HCT116 (cell line): Measurements from ENCODE around the gene CASQ1. TPM values are rescaled to one million over a fixed set of nuclear protein-coding genes. Genes with fewer than 3 reads are reported as not detected.

Experiments
- ATAC-seq: fragments of 200-7000 bp; cut with Tn5 transposase; 2 replicates; pipeline ENCODE4 v1.9.1; 2020; ENCODE audit warnings: mild to moderate bottlenecking, moderate library complexity
- BruUV-seq: library from RNA; stranded (reverse); fragments of 400-500 nt; replicated peaks from 2 replicates; lab custom pipeline; 2021; lab: Mats Ljungman, UMichigan
- CTCF ChIA-PET: fragments of 300-600 bp; sonication (Branson Sonifier 250); formaldehyde crosslinking; loops from one replicate; lab custom pipeline; 2021; ENCODE audit warnings: antibody characterized with exemption; lab: Charles Lee
- POLR2A ChIA-PET: fragments of 300-600, 350-600 bp; sonication (Branson Sonifier 250); formaldehyde crosslinking; loops from one replicate; lab custom pipeline; 2021; ENCODE audit warnings: antibody characterized with exemption; lab: Charles Lee
- RAD21 ChIA-PET, 2 experiments: fragments of 300-600 bp; sonication (Branson Sonifier 250); formaldehyde crosslinking; loops; one replicate each; lab custom pipeline; 2023; ENCODE audit warnings: low total read pairs in 2 of 2; ENCODE audit not compliant: uncharacterized antibody in 2 of 2, unreplicated experiment in 2 of 2, low non-redundant PET in 1 of 2; lab: Charles Lee
- DNase-seq: peaks from one replicate; pipeline ENCODE4 v3.0.0-alpha.2; 2010; ENCODE audit warnings: low read depth, low spot score
- H2AFZ ChIP-seq: fragments of 200-600 bp; shearing (Covaris generic), sonication (generic); 2 replicates; pipeline ENCODE4 v1.6.1; 2017; ENCODE audit warnings: low read depth, mixed run types, mixed read lengths, antibody characterized with exemption, low read length; ENCODE audit not compliant: poor library complexity, severe bottlenecking
- H3K27ac ChIP-seq: 2 replicates; pipeline ENCODE4 v1.5.1; 2012; ENCODE audit warnings: low read depth, low read length
- H3K27me3 ChIP-seq: fragments of 200-600 bp; sonication (generic); 2 replicates; pipeline ENCODE4 v1.6.1; 2016; ENCODE audit warnings: mixed run types, low read length, mixed read lengths; ENCODE audit not compliant: insufficient read depth
- H3K36me3 ChIP-seq, 2 experiments: fragments of 200-500 bp in 1 of 2; fragments of 200-600 bp in 1 of 2; sonication (Bioruptor generic) in 1 of 2; sonication (generic) in 1 of 2; 2 replicates each; pipeline versions ENCODE4 v1.5.1 to v1.6.1; 2014 to 2016; ENCODE audit warnings: low read length in 2 of 2, inconsistent platforms in 1 of 2, mixed read lengths in 1 of 2, mixed run types in 1 of 2; ENCODE audit not compliant: insufficient read depth in 2 of 2, control insufficient read depth in 1 of 2
- H3K4me1 ChIP-seq, 2 experiments: fragments of 200-600 bp in 1 of 2; sonication (generic) in 1 of 2; 2 replicates each; pipeline versions ENCODE4 v1.5.1 to v1.6.1; 2012 to 2017; ENCODE audit warnings: low read length in 2 of 2, inconsistent platforms in 1 of 2, mild to moderate bottlenecking in 1 of 2, mixed read lengths in 1 of 2, mixed run types in 1 of 2, moderate library complexity in 1 of 2; ENCODE audit not compliant: insufficient read depth in 2 of 2, control insufficient read depth in 1 of 2
- H3K4me2 ChIP-seq: fragments of 200-600 bp; sonication (generic); 2 replicates; pipeline ENCODE4 v1.6.1; 2017; ENCODE audit warnings: mixed run types, low read length, mixed read lengths
- H3K4me3 ChIP-seq, 2 experiments: fragments of 200-600 bp in 1 of 2; sonication (generic) in 1 of 2; replicated peaks in 1 of 2; 2 replicates each; pipeline ENCODE4 v1.5.1; 2011 to 2016; ENCODE audit warnings: low read length in 2 of 2, control low read depth in 1 of 2, low read depth in 1 of 2, mild to moderate bottlenecking in 1 of 2, mixed read lengths in 1 of 2, mixed run types in 1 of 2
- H3K79me2 ChIP-seq: fragments of 200-600 bp; sonication (generic); 2 replicates; pipeline ENCODE4 v1.6.1; 2017; ENCODE audit warnings: mild to moderate bottlenecking, mixed run types, low read length, moderate library complexity, mixed read lengths; ENCODE audit not compliant: insufficient read depth
- H3K9ac ChIP-seq: fragments of 200-600 bp; sonication (generic); 2 replicates; pipeline ENCODE4 v1.6.1; 2016; ENCODE audit warnings: low read length, mixed read lengths
- H3K9me2 ChIP-seq: fragments of 200-600 bp; sonication (generic), shearing (Covaris generic); 2 replicates; pipeline ENCODE4 v1.6.1; 2017; ENCODE audit warnings: mixed run types, mild to moderate bottlenecking, moderate library complexity; ENCODE audit not compliant: insufficient read depth
- H3K9me3 ChIP-seq, 2 experiments: fragments of 200-500 bp in 1 of 2; fragments of 200-600 bp in 1 of 2; sonication (Bioruptor generic) in 1 of 2; sonication (generic) in 1 of 2; 2 replicates each; pipeline ENCODE4 v1.6.1; 2014 to 2017; ENCODE audit warnings: low read length in 2 of 2, mixed read lengths in 2 of 2, inconsistent platforms in 1 of 2, low read depth in 1 of 2, mild to moderate bottlenecking in 1 of 2, mixed run types in 1 of 2, moderate library complexity in 1 of 2; ENCODE audit not compliant: control insufficient read depth in 1 of 2, insufficient read depth in 1 of 2
- H4K20me1 ChIP-seq: fragments of 200-600 bp; sonication (generic), shearing (Covaris generic); 2 replicates; pipeline ENCODE4 v1.6.1; 2017; ENCODE audit warnings: mixed run types, mild to moderate bottlenecking, moderate library complexity; ENCODE audit not compliant: insufficient read depth
- ELF1 ChIP-seq: IDR thresholded peaks from 2 replicates; pipeline ENCODE4 v1.6.1; 2012; ENCODE audit warnings: low read depth, borderline replicate concordance
- EZH2 ChIP-seq: fragments of 200-600 bp; sonication (generic); IDR thresholded peaks from 2 replicates; pipeline ENCODE4 v1.6.1; 2017; ENCODE audit warnings: antibody characterized with exemption, mixed run types
- FOSL1 ChIP-seq: IDR thresholded peaks from 2 replicates; pipeline ENCODE4 v1.6.1; 2012; ENCODE audit warnings: low read depth
- JUND ChIP-seq: IDR thresholded peaks from 2 replicates; pipeline ENCODE4 v1.6.1; 2012
- RAD21 ChIP-seq: IDR thresholded peaks from 2 replicates; pipeline ENCODE4 v1.6.1; 2012; ENCODE audit warnings: low read depth, mild to moderate bottlenecking
- TCF7L2 ChIP-seq: IDR thresholded peaks from 2 replicates; pipeline ENCODE4 v1.7.0; 2011; ENCODE audit warnings: borderline replicate concordance, inconsistent platforms; ENCODE audit not compliant: insufficient read depth, insufficient read length; ENCODE audit errors: extremely low read depth
- YY1 ChIP-seq: IDR thresholded peaks from 2 replicates; pipeline ENCODE4 v1.6.1; 2011; ENCODE audit warnings: low read length, low read depth, moderate library complexity, mild to moderate bottlenecking; ENCODE audit not compliant: insufficient replicate concordance; ENCODE audit errors: extremely low read depth
- intact Hi-C: fragments of 100-400 bp; cut with micrococcal nuclease; formaldehyde crosslinking; loops from 2 replicates; pipeline ENCODE4 v1.10.0; 2022
- total RNA-seq: library from RNA; stranded (reverse); gene quantifications from one replicate; pipeline ENCODE4 v1.2.1, GENCODE V29; 2021; ENCODE audit not compliant: unreplicated experiment
- TF ChIP-seq, protein P1 (sequence below), 3 experiments: fragments of 200-600 bp in 1 of 3; sonication (generic) in 1 of 3; IDR thresholded peaks in 2 of 3; conservative IDR thresholded peaks in 1 of 3; 2 replicates each; pipeline ENCODE4 v1.5.1; 2012 to 2017; ENCODE audit warnings: low read depth in 2 of 3, low read length in 2 of 3, antibody characterized with exemption in 1 of 3, borderline replicate concordance in 1 of 3, control low read depth in 1 of 3, mild to moderate bottlenecking in 1 of 3, mixed read lengths in 1 of 3, mixed run types in 1 of 3, moderate library complexity in 1 of 3; ENCODE audit not compliant: insufficient read depth in 1 of 3
- TF ChIP-seq, protein P2 (sequence below): IDR thresholded peaks from 2 replicates; pipeline ENCODE4 v1.6.1; 2012

The CASQ1 gene
- total RNA-seq, 1 experiment from 2014 or later, result not detected

DNA sequence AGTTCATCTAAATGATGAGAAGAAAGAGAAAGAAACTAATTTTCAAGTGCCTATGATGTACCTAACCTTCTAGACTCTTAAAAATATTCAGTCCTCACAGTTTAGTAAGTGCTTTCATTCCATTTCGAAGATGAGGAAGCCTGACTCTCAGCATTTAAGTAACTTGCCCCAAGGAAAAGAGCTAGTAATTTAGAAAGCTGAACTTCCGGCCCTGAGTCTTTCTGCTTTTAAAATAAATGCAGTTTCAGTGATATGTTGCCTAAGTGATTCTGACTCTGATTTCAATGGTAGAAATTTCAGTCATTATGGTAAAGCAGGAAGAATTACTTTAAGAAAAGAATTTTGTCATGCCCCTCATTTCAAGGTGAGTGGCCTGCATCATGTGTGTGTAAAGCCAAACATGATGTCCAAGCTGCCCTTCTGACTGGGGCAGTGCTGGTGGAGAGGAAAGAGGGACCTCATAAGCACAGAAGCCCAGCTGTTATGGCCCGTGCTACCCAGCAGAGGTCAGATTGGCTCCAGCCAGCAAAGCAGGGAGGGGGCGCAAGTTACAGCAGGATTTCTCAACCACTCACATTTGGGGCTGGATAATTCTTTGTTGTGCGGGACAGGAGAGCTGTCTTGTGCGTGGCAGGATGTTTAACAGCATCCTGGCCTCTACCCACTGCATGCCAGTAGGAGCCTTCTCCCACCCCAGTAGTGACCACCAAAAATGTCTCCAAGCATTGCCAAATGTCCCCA lies 28.2 kb upstream of the CASQ1 start:
- Histone ChIP-seq H3K9me2 (no peaks in the 10 kb centered on the region), H3K27me3 (no peaks in the 10 kb centered on the region), H3K4me1 (no peaks in the 10 kb centered on the region), H3K4me2 (no peak overlapping the region), H4K20me1 (no peaks in the 10 kb centered on the region), H3K9me3 (no peaks in the 10 kb centered on the region), H3K79me2 (no peaks in the 10 kb centered on the region), H3K9ac (no peak overlapping the region), H2AFZ (no peak overlapping the region), H3K36me3 (no peaks in the 10 kb centered on the region), H3K27ac (no peak overlapping the region), H3K4me3 (no peak overlapping the region)
- ChIA-PET POLR2A (no interaction called here), RAD21 (no interaction called here), CTCF (interaction anchor here (0.9 to 1.7 kb wide), 6 partner anchors 53 to 215 kb away, joined by 3 to 13 read pairs (median 4); no protein-coding TSS in a partner anchor)
- ATAC-seq (peak; percentile 93), DNase-seq (no peak)
- intact Hi-C loops, result loop anchor here (1.0 to 2.0 kb wide), 2 partner anchors 61 to 90 kb away; no protein-coding TSS in a partner anchor
- TF ChIP-seq, protein P1, sequence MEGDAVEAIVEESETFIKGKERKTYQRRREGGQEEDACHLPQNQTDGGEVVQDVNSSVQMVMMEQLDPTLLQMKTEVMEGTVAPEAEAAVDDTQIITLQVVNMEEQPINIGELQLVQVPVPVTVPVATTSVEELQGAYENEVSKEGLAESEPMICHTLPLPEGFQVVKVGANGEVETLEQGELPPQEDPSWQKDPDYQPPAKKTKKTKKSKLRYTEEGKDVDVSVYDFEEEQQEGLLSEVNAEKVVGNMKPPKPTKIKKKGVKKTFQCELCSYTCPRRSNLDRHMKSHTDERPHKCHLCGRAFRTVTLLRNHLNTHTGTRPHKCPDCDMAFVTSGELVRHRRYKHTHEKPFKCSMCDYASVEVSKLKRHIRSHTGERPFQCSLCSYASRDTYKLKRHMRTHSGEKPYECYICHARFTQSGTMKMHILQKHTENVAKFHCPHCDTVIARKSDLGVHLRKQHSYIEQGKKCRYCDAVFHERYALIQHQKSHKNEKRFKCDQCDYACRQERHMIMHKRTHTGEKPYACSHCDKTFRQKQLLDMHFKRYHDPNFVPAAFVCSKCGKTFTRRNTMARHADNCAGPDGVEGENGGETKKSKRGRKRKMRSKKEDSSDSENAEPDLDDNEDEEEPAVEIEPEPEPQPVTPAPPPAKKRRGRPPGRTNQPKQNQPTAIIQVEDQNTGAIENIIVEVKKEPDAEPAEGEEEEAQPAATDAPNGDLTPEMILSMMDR (IDR thresholded peaks at IDR 0.05 in 2 of 3, conservative IDR thresholded peaks at IDR 0.05 in 1 of 3; ENCODE audit: borderline replicate concordance in 1 of 3, insufficient read depth in 1 of 3, low read depth in 2 of 3, low read length in 2 of 3), result peak; percentile 43 to 61 (median 55); a peak in 5 of 6 replicates
- TF ChIP-seq TCF7L2 (no peak), RAD21 (peak; percentile 59)
- no TSS peak for BruUV-seq

DNA sequence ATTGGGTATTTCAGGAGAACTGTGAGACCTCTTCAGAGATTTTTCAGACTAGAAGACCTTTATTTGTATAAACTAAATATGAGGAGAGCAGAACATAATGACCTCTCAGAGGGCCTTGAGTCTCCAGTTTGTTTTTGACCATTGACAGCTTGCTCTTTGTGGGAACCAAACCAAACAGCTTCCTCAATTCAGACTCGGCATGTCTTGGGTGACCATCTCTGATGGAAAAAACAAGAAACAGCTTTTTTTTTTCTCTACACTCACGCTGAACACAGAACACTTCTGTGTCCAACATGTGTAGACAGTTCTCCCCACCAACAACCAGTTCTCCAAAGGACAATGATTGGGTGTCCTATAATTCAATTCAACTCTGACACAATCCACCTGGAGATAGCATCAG lies 27.4 kb upstream of the CASQ1 start:
- Histone ChIP-seq H3K9me2 (no peaks in the 10 kb centered on the region), H3K36me3 (no peaks in the 10 kb centered on the region), H3K9me3 (no peaks in the 10 kb centered on the region), H4K20me1 (no peaks in the 10 kb centered on the region), H3K4me1 (no peaks in the 10 kb centered on the region), H3K79me2 (no peaks in the 10 kb centered on the region), H3K4me3 (no peak overlapping the region), H2AFZ (no peak overlapping the region), H3K27me3 (no peaks in the 10 kb centered on the region), H3K27ac (no peak overlapping the region), H3K9ac (no peak overlapping the region), H3K4me2 (no peak overlapping the region)
- POLR2A ChIA-PET, result no interaction called here
- ATAC-seq (no peak), DNase-seq (no peak)
- intact Hi-C loops, result loop anchor here (1.0 to 2.0 kb wide), 2 partner anchors 62 to 89 kb away; no protein-coding TSS in a partner anchor
- no peak for TF ChIP-seq YY1
- no peak for TF ChIP-seq FOSL1
- no peak for TF ChIP-seq EZH2
- TF ChIP-seq ELF1, result no peak
- TF ChIP-seq, protein P2, sequence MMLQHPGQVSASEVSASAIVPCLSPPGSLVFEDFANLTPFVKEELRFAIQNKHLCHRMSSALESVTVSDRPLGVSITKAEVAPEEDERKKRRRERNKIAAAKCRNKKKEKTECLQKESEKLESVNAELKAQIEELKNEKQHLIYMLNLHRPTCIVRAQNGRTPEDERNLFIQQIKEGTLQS, result no peak
- TF ChIP-seq JUND, result no peak
- BruUV-seq, result no TSS peak
- CTCF ChIA-PET, result interaction anchor here (1.1 to 1.7 kb wide), 5 partner anchors 54 to 214 kb away, joined by 3 to 13 read pairs (median 5); no protein-coding TSS in a partner anchor
- RAD21 ChIA-PET, result no interaction called here
